GM12878 (cell line): ENCODE results near the gene GAPDHS. TPM values are rescaled to one million over a fixed set of nuclear protein-coding genes. Genes with fewer than 3 reads are reported as not detected.

Experiments used
- ATAC-seq: fragments of 200-7000 bp; cut with Tn5 transposase; 3 replicates; pipeline ENCODE4 v1.9.1; 2020; ENCODE audit warnings: mild to moderate bottlenecking, moderate library complexity
- BruUV-seq: library from RNA; stranded (reverse); fragments of 400-500 nt; replicated peaks from 2 replicates; lab custom pipeline; 2021; lab: Mats Ljungman, UMichigan
- CTCF ChIA-PET: fragments of 300-600 bp; sonication (Branson Sonifier 250); formaldehyde crosslinking; extraction: SDS; loops from one replicate; lab custom pipeline; 2021; ENCODE audit warnings: inconsistent platforms; lab: Yijun Ruan, JAX
- POLR2A ChIA-PET: fragments of 350-600 bp; formaldehyde crosslinking; extraction: SDS; loops from one replicate; lab custom pipeline; 2021; ENCODE audit warnings: inconsistent platforms; lab: Charles Lee
- RAD21 ChIA-PET: fragments of 300-600 bp; sonication (Branson Sonifier 250); formaldehyde crosslinking; loops from one replicate; lab custom pipeline; 2023; ENCODE audit warnings: antibody characterized with exemption; ENCODE audit not compliant: unreplicated experiment; lab: Charles Lee
- SMC1A ChIA-PET: fragments of 300-600 bp; sonication (Branson Sonifier 250); formaldehyde crosslinking; loops from one replicate; lab custom pipeline; 2023; ENCODE audit not compliant: unreplicated experiment, uncharacterized antibody; lab: Charles Lee
- DNase-seq: peaks from one replicate; pipeline ENCODE4 v3.0.0-alpha.2; 2011; ENCODE audit warnings: low read depth, low spot score
- FAIRE-seq: peaks from 3 replicates; lab custom pipeline; 2011; peaks lifted over from hg19 to GRCh38; lab: Jason Lieb, UNC
- H2AFZ ChIP-seq: 2 replicates; pipeline ENCODE4 v1.6.0; 2011; ENCODE audit warnings: low read depth, low read length, control low read depth; ENCODE audit not compliant: control insufficient read depth
- H3K27ac ChIP-seq: 2 replicates; pipeline ENCODE4 v1.5.1; 2011; ENCODE audit warnings: control low read depth; ENCODE audit not compliant: control insufficient read depth, insufficient read depth
- H3K27me3 ChIP-seq, 2 experiments: replicated peaks in 1 of 2; 2 replicates each; pipeline versions ENCODE4 v1.6.0 to v1.6.1; 2011; ENCODE audit warnings: low read length in 1 of 2; ENCODE audit not compliant: control insufficient read depth in 2 of 2, insufficient read depth in 2 of 2
- H3K36me3 ChIP-seq, 2 experiments: 2 replicates each; pipeline ENCODE4 v1.5.1; 2011; ENCODE audit warnings: low read length in 1 of 2; ENCODE audit not compliant: control insufficient read depth in 2 of 2, insufficient read depth in 2 of 2
- H3K4me1 ChIP-seq: 2 replicates; pipeline ENCODE4 v1.6.1; 2011; ENCODE audit warnings: mild to moderate bottlenecking, low read length, moderate library complexity, mixed read lengths; ENCODE audit not compliant: control insufficient read depth, insufficient read depth
- H3K4me2 ChIP-seq: 2 replicates; pipeline ENCODE4 v1.6.0; 2011; ENCODE audit warnings: control low read depth; ENCODE audit not compliant: control insufficient read depth, insufficient read depth
- H3K4me3 ChIP-seq: fragments of 200-600 bp; sonication (generic); 2 replicates; pipeline ENCODE4 v1.5.1; 2016
- H3K79me2 ChIP-seq: 2 replicates; pipeline ENCODE4 v1.6.0; 2011; ENCODE audit warnings: low read length; ENCODE audit not compliant: control insufficient read depth, insufficient read depth
- H3K9ac ChIP-seq: 2 replicates; pipeline ENCODE4 v1.8.0; 2011; ENCODE audit warnings: low read length, control low read depth, mixed read lengths; ENCODE audit not compliant: control insufficient read depth, insufficient read depth
- H3K9me3 ChIP-seq: replicated peaks from 3 replicates; pipeline ENCODE4 v1.5.1; 2011; ENCODE audit warnings: mild to moderate bottlenecking, low read length; ENCODE audit not compliant: control insufficient read depth, insufficient read depth
- H4K20me1 ChIP-seq: 2 replicates; pipeline ENCODE4 v1.6.0; 2011; ENCODE audit not compliant: control insufficient read depth, insufficient read depth
- CTCF ChIP-seq, 3 experiments: IDR thresholded peaks in 2 of 3; conservative IDR thresholded peaks in 1 of 3; 2 replicates each; pipeline ENCODE4 v1.5.1; 2011; ENCODE audit warnings: low read depth in 3 of 3, low read length in 3 of 3, mild to moderate bottlenecking in 3 of 3, control low read depth in 2 of 3, moderate library complexity in 2 of 3, inconsistent platforms in 1 of 3, mixed read lengths in 1 of 3; ENCODE audit not compliant: control insufficient read depth in 2 of 3, insufficient read depth in 1 of 3; ENCODE audit errors: extremely low read depth in 1 of 3
- IKZF1 ChIP-seq: fragments of 450-650 bp; conservative IDR thresholded peaks from 2 replicates; pipeline ENCODE4 v1.6.1; 2017; ENCODE audit warnings: antibody characterized with exemption, mild to moderate bottlenecking
- MTA2 ChIP-seq: fragments of 450-650 bp; IDR thresholded peaks from 2 replicates; pipeline ENCODE4 v1.6.1; 2016; ENCODE audit warnings: low read depth, mild to moderate bottlenecking, moderate library complexity
- MTA3 ChIP-seq: IDR thresholded peaks from 2 replicates; pipeline ENCODE4 v1.6.1; 2012; ENCODE audit warnings: low read length, inconsistent platforms, borderline replicate concordance
- MXI1 ChIP-seq: fragments of 150-350 bp; IDR thresholded peaks from 2 replicates; pipeline ENCODE4 v1.6.1; 2011; ENCODE audit warnings: low read depth, mild to moderate bottlenecking, inconsistent platforms, low read length, improper control_type of control experiment
- NR2F1 ChIP-seq: fragments of 450-650 bp; conservative IDR thresholded peaks from 2 replicates; pipeline ENCODE4 v1.6.1; 2017; ENCODE audit warnings: mild to moderate bottlenecking
- POLR2A ChIP-seq: IDR thresholded peaks from 2 replicates; pipeline ENCODE4 v1.6.1; 2011; ENCODE audit warnings: low read depth, mild to moderate bottlenecking, low read length
- RELA ChIP-seq: fragments of 450-650 bp; IDR thresholded peaks from 2 replicates; pipeline ENCODE4 v1.8.0; 2014; ENCODE audit warnings: borderline replicate concordance; ENCODE audit not compliant: partially characterized antibody
- USF1 ChIP-seq: IDR thresholded peaks from 2 replicates; pipeline ENCODE4 v1.6.1; 2011; ENCODE audit warnings: borderline replicate concordance, low read depth, mild to moderate bottlenecking, moderate library complexity, mixed read lengths, low read length; ENCODE audit not compliant: insufficient read depth; ENCODE audit errors: extremely low read length
- ZBTB40 ChIP-seq: fragments of 450-650 bp; IDR thresholded peaks from 2 replicates; pipeline ENCODE4 v1.6.1; 2016; ENCODE audit warnings: mild to moderate bottlenecking, moderate library complexity, borderline replicate concordance
- ZSCAN29 ChIP-seq: fragments of 450-650 bp; IDR thresholded peaks from 2 replicates; pipeline ENCODE4 v1.6.1; 2017; ENCODE audit warnings: mild to moderate bottlenecking, moderate library complexity
- ZZZ3 ChIP-seq: IDR thresholded peaks from 2 replicates; pipeline ENCODE4 v1.6.1; 2011; ENCODE audit warnings: low read depth; ENCODE audit not compliant: control insufficient read depth, insufficient read length
- WGBS: methylation state at CpG from one replicate; pipeline ENCODE4 v1.1.6; 2016; ENCODE audit warnings: low lambda C conversion rate; ENCODE audit not compliant: insufficient replicate concordance, insufficient coverage; ENCODE audit errors: missing lambda C conversion rate; 5-methylcytosine and 5-hydroxymethylcytosine counted together
- in situ Hi-C: fragments of 300-500 bp; cut with MboI; formaldehyde crosslinking; loops from 9 replicates; pipeline ENCODE4 v1.14.3; 2018; ENCODE audit warnings: mixed read lengths
- intact Hi-C: fragments of 100-400 bp; cut with micrococcal nuclease; formaldehyde crosslinking; loops from one replicate; pipeline ENCODE4 v1.14.2; 2022; ENCODE audit not compliant: unreplicated experiment
- polyA plus RNA-seq, 11 experiments: library from polyadenylated mRNA; depleted of rRNA in 4 of 11; unstranded in 6 of 11; stranded (reverse) in 5 of 11; fragments of >200 nt; fragmentation: Nextera tagmentation in 4 of 11; fragmentation: Illumina TruSeq in 1 of 11; extraction: Ambion mirVana in 4 of 11; extraction: Trizol in 1 of 11; gene quantifications; 1 replicate in 1 of 11; 2 replicates in 10 of 11; pipeline versions ENCODE4 v1.2.1 to v1.2.3, GENCODE V29; 2011 to 2016; ENCODE audit warnings: inconsistent platforms in 2 of 11, missing spikeins in 2 of 11, low read depth in 1 of 11
- total RNA-seq, 4 experiments: library from RNA; depleted of rRNA in 3 of 4; stranded (reverse); fragments of >200 nt in 3 of 4; fragmentation: Illumina TruSeq in 1 of 4; extraction: Trizol in 1 of 4; gene quantifications; 2 replicates each; pipeline versions ENCODE4 v1.2.1 to v1.2.3, GENCODE V29; 2013 to 2021

Gene GAPDHS
- total and polyA plus RNA-seq, 10 of the 15 experiments (the other 5 are each of a cell fraction or from before 2014, with no cell fraction given), result 0.08 TPM; not detected in 9

- DNase-seq, result no peak
- Histone ChIP-seq H3K79me2 (no peaks in the 10 kb centered on the region), H3K4me3 (peak overlapping the region; percentile 33; the same call in 1 of the 2 replicates), H2AFZ (no peak overlapping the region), H3K27ac (0 out of 2 replicates have a peak overlapping the region, but pooled peaks have one; percentile 15), H3K4me1 (peaks cover 8% of the 10 kb centered on the region), H3K9me3 (no peaks in the 10 kb centered on the region), H3K27me3 (no peaks in the 10 kb centered on the region; a peak in 1 of 4 replicates), H3K9ac (no peak overlapping the region), H3K4me2 (no peak overlapping the region; the same call in 1 of the 2 replicates), H4K20me1 (no peaks in the 10 kb centered on the region), H3K36me3 (no peaks in the 10 kb centered on the region)
- no peak for ATAC-seq
- in situ Hi-C loops (no loop called here), intact Hi-C loops (no loop called here)
- RAD21 ChIA-PET, result interaction anchor here (1.1 to 4.8 kb wide), 12 partner anchors 13 to 365 kb away, joined by 3 to 24 read pairs (median 4); partner anchors contain the start of gene FXYD7
- FAIRE-seq, result no peak
- SMC1A ChIA-PET, result interaction anchor here (0.9 to 5.7 kb wide), 15 partner anchors 13 to 192 kb away, joined by 3 to 35 read pairs (median 4); partner anchors contain the start of genes FFAR1 and FFAR3
- CTCF ChIA-PET, result interaction anchor here (0.6 to 6.3 kb wide), 19 partner anchors 12 to 522 kb away, joined by 3 to 87 read pairs (median 5); no protein-coding TSS in a partner anchor
- POLR2A ChIA-PET, result interaction anchor here (0.6 to 3.5 kb wide), 11 partner anchors 13 to 194 kb away, joined by 3 to 12 read pairs (median 4); partner anchors contain the start of gene FFAR1
- 8% methylated on average over 3 of the region's 3 CpGs for WGBS
- no TSS peak for BruUV-seq
- TF ChIP-seq IKZF1 (no peak), RELA (no peak), MTA2 (no peak), ZZZ3 (no peak), USF1 (no peak), POLR2A (no peak), MTA3 (no peak), NR2F1 (no peak), CTCF (IDR thresholded peaks at IDR 0.05 in 2 of 3, conservative IDR thresholded peaks at IDR 0.05 in 1 of 3; ENCODE audit: control insufficient read depth in 2 of 3, extremely low read depth in 1 of 3, insufficient read depth in 1 of 3, low read depth in 3 of 3, low read length in 3 of 3) (no peak), ZSCAN29 (no peak), MXI1 (no peak), ZBTB40 (no peak)
Observed at GRCh38 chr19:35508129-35508528, 25.1 kb upstream of the GAPDHS start.
